IPS DF 6.9 (cell line): Measurements from ENCODE around the gene ZBTB37.

Experiments
- DNase-seq: peaks from one replicate; pipeline ENCODE4 v3.0.0-alpha.2; 2013; ENCODE audit warnings: low read depth, low spot score
- H3K27ac ChIP-seq: one replicate; pipeline ENCODE4 v1.5.1; 2013; ENCODE audit warnings: low read length, control low read depth
- H3K27me3 ChIP-seq: 2 replicates; pipeline ENCODE4 v1.6.1; 2013; ENCODE audit warnings: mild to moderate bottlenecking, low read length; ENCODE audit not compliant: control insufficient read depth, insufficient read depth
- H3K36me3 ChIP-seq: 2 replicates; pipeline ENCODE4 v1.6.1; 2013; ENCODE audit warnings: low read length; ENCODE audit not compliant: control insufficient read depth, insufficient read depth
- H3K4me1 ChIP-seq: 2 replicates; pipeline ENCODE4 v1.6.1; 2013; ENCODE audit warnings: low read length; ENCODE audit not compliant: control insufficient read depth, insufficient read depth
- H3K4me3 ChIP-seq: 2 replicates; pipeline ENCODE4 v1.5.1; 2013; ENCODE audit warnings: mild to moderate bottlenecking, low read length
- H3K9me3 ChIP-seq: 2 replicates; pipeline ENCODE4 v1.6.1; 2013; ENCODE audit warnings: low read length, inconsistent platforms; ENCODE audit not compliant: control insufficient read depth, insufficient read depth
- WGBS: extraction: QIAGEN DNeasy Blood & Tissue Kit; methylation state at CpG from one replicate; pipeline ENCODE4 v1.1.7; 2013; ENCODE audit warnings: mixed read lengths, missing lambda C conversion rate; ENCODE audit not compliant: insufficient read length, insufficient coverage; 5-methylcytosine and 5-hydroxymethylcytosine counted together

ZBTB37 gene

GRCh38 chr1:173934440-173934839 is 66.3 kb downstream of the ZBTB37 start:
- H3K27me3 ChIP-seq: no peaks in the 10 kb centered on the region
- no peak for DNase-seq
- H3K4me3 ChIP-seq: no peak overlapping the region
- H3K36me3 ChIP-seq: no peaks in the 10 kb centered on the region; the same call in 1 of the 2 replicates
- H3K9me3 ChIP-seq: no peaks in the 10 kb centered on the region
- no CpG with 5 or more reads among the region's 1 CpG for WGBS
- peaks cover 2% of the 10 kb centered on the region; the same call in 1 of the 2 replicates for H3K4me1 ChIP-seq
- H3K27ac ChIP-seq: no peak overlapping the region

GRCh38 chr1:173937062-173937461 is 68.9 kb downstream of the ZBTB37 start:
- no peak for DNase-seq
- Histone ChIP-seq H3K27ac (no peak overlapping the region), H3K4me3 (no peak overlapping the region), H3K4me1 (peaks cover 2% of the 10 kb centered on the region; the same call in 1 of the 2 replicates), H3K36me3 (no peaks in the 10 kb centered on the region; the same call in 1 of the 2 replicates), H3K9me3 (no peaks in the 10 kb centered on the region), H3K27me3 (no peaks in the 10 kb centered on the region)
- no CpG with 5 or more reads among the region's 2 CpGs for WGBS

GRCh38 chr1:173946380-173946921 is 78.3 kb downstream of the ZBTB37 start:
- no peaks in the 10 kb centered on the region for H3K9me3 ChIP-seq
- H3K4me1 ChIP-seq: no peaks in the 10 kb centered on the region
- no peak overlapping the region for H3K27ac ChIP-seq
- H3K36me3 ChIP-seq: peaks cover 3% of the 10 kb centered on the region; the same call in 1 of the 2 replicates
- WGBS: no CpG with 5 or more reads among the region's 4 CpGs
- H3K27me3 ChIP-seq: no peaks in the 10 kb centered on the region
- no peak for DNase-seq
- H3K4me3 ChIP-seq: no peak overlapping the region

- no peak overlapping the region for H3K4me3 ChIP-seq
- H3K36me3 ChIP-seq: peaks cover 3% of the 10 kb centered on the region; the same call in 1 of the 2 replicates
- no peak overlapping the region for H3K27ac ChIP-seq
- DNase-seq: no peak
- no CpG with 5 or more reads among the region's 4 CpGs for WGBS
- H3K27me3 ChIP-seq: no peaks in the 10 kb centered on the region
- no peaks in the 10 kb centered on the region for H3K9me3 ChIP-seq
- H3K4me1 ChIP-seq: no peaks in the 10 kb centered on the region
Observed at GRCh38 chr1:173948594-173948993, 80.4 kb downstream of the ZBTB37 start.
